Dermis blood vessel endothelial cell (primary cell): ENCODE measurements around the gene PCDHB9. TPM values are rescaled to one million over a fixed set of nuclear protein-coding genes. Genes with fewer than 3 reads are reported as not detected.

Experiments used
- total RNA-seq: library from RNA; depleted of rRNA; stranded (reverse); fragments of >200 nt; gene quantifications from 2 replicates; pipeline ENCODE4 v1.2.3, GENCODE V29; 2014

Gene PCDHB9
- total RNA-seq, 1 donor from 2014 or later = 0.17 TPM

Other genes starting within 250 kb of the PCDHB9 start
- 0.28 and 0.34 TPM in 2 replicates for gene PCDHAC2, start 220.7 kb upstream of the PCDHB9 start, total RNA-seq
- gene PCDHB1, start 135.8 kb upstream of the PCDHB9 start, total RNA-seq = not detected in 2 replicates
- 0.88 and 1.4 TPM in 2 replicates for gene PCDHB2, start 92.5 kb upstream of the PCDHB9 start, total RNA-seq
- 0.51 TPM in 2 replicates for gene PCDHB3, start 86.7 kb upstream of the PCDHB9 start, total RNA-seq
- gene PCDHB4, start 65.3 kb upstream of the PCDHB9 start, total RNA-seq = 0.17 and 0.19 TPM in 2 replicates
- gene PCDHB5, start 52.0 kb upstream of the PCDHB9 start, total RNA-seq = 1.2 and 1.7 TPM in 2 replicates
- gene PCDHB6, start 37.1 kb upstream of the PCDHB9 start, total RNA-seq = 0.05 and 0.17 TPM in 2 replicates
- 0.68 and 0.74 TPM in 2 replicates for gene PCDHB7, start 14.5 kb upstream of the PCDHB9 start, total RNA-seq
- 0.14 and 0.34 TPM in 2 replicates for gene PCDHB8, start 9.4 kb upstream of the PCDHB9 start, total RNA-seq
- 0.17 and 0.23 TPM in 2 replicates for gene PCDHB16, start 4.8 kb upstream of the PCDHB9 start, total RNA-seq
- 0.51 and 0.70 TPM in 2 replicates for gene PCDHB10, start 5.2 kb downstream of the PCDHB9 start, total RNA-seq
- gene PCDHB11, start 12.5 kb downstream of the PCDHB9 start, total RNA-seq = 0.17 and 0.19 TPM in 2 replicates
- gene PCDHB12, start 21.6 kb downstream of the PCDHB9 start, total RNA-seq = 0.47 and 0.68 TPM in 2 replicates
- gene PCDHB13, start 26.8 kb downstream of the PCDHB9 start, total RNA-seq = 1.4 TPM in 2 replicates
- gene PCDHB14, start 36.2 kb downstream of the PCDHB9 start, total RNA-seq = 0.98 and 1.0 TPM in 2 replicates
- 0.65 and 1.0 TPM in 2 replicates for gene PCDHB15, start 58.2 kb downstream of the PCDHB9 start, total RNA-seq
- gene SLC25A2, start 116.9 kb downstream of the PCDHB9 start, total RNA-seq = 0.09 and 0.34 TPM in 2 replicates
- 60.6 and 78.3 TPM in 2 replicates for gene TAF7, start 133.6 kb downstream of the PCDHB9 start, total RNA-seq
- 0.33 and 0.34 TPM in 2 replicates for gene PCDHGA1, start 143.4 kb downstream of the PCDHB9 start, total RNA-seq
- gene PCDHGA2, start 151.6 kb downstream of the PCDHB9 start, total RNA-seq = 1.4 TPM in 2 replicates
- gene PCDHGA3, start 156.7 kb downstream of the PCDHB9 start, total RNA-seq = 0.70 and 1.2 TPM in 2 replicates
- gene PCDHGB1, start 162.9 kb downstream of the PCDHB9 start, total RNA-seq = 1.4 and 1.5 TPM in 2 replicates
- 2.2 and 3.4 TPM in 2 replicates for gene PCDHGA4, start 167.9 kb downstream of the PCDHB9 start, total RNA-seq
- 0.51 and 1.7 TPM in 2 replicates for gene PCDHGB2, start 172.8 kb downstream of the PCDHB9 start, total RNA-seq
- 0.74 and 0.85 TPM in 2 replicates for gene PCDHGA5, start 177.0 kb downstream of the PCDHB9 start, total RNA-seq
- 3.6 and 3.7 TPM in 2 replicates for gene PCDHGB3, start 183.1 kb downstream of the PCDHB9 start, total RNA-seq
- gene PCDHGA6, start 186.7 kb downstream of the PCDHB9 start, total RNA-seq = 2.2 TPM in 2 replicates
- gene PCDHGA7, start 195.6 kb downstream of the PCDHB9 start, total RNA-seq = 1.0 and 1.3 TPM in 2 replicates
- 11.3 and 14.5 TPM in 2 replicates for gene PCDHGB4, start 200.5 kb downstream of the PCDHB9 start, total RNA-seq
- 0.74 and 1.4 TPM in 2 replicates for gene PCDHGA8, start 205.5 kb downstream of the PCDHB9 start, total RNA-seq
- 11.9 and 16.7 TPM in 2 replicates for gene PCDHGB5, start 210.8 kb downstream of the PCDHB9 start, total RNA-seq
- 2.9 and 3.6 TPM in 2 replicates for gene PCDHGA9, start 215.6 kb downstream of the PCDHB9 start, total RNA-seq
- 2.9 and 3.7 TPM in 2 replicates for gene PCDHGB6, start 220.9 kb downstream of the PCDHB9 start, total RNA-seq
- 4.7 and 6.0 TPM in 2 replicates for gene PCDHGA10, start 225.8 kb downstream of the PCDHB9 start, total RNA-seq
- gene PCDHGB7, start 230.5 kb downstream of the PCDHB9 start, total RNA-seq = 10.2 and 11.9 TPM in 2 replicates
- gene PCDHGA11, start 233.9 kb downstream of the PCDHB9 start, total RNA-seq = 6.8 and 10.6 TPM in 2 replicates
- 4.1 and 4.6 TPM in 2 replicates for gene PCDHGA12, start 243.3 kb downstream of the PCDHB9 start, total RNA-seq